Measurements from ENCODE around the gene ATG2B. TPM values are rescaled to one million over a fixed set of nuclear protein-coding genes. Genes with fewer than 3 reads are reported as not detected.

ATG2B gene
- total and polyA plus RNA-seq, 9 of the 15 experiments (the other 6 are each of a cell fraction or from before 2014, with no cell fraction given) = 0.83 to 12.9 (median 8.7) TPM

- peaks cover 6% of the 10 kb centered on the region; the same call in 1 of the 3 replicates for H3K36me3 ChIP-seq (ENCODE audit: control insufficient read depth, insufficient read depth, low read length)
- FAIRE-seq = no peak
- H3K4me2 ChIP-seq (ENCODE audit: insufficient read depth, low read length) = no peak overlapping the region
- TF ChIP-seq SLC30A9 (CRISPR knock-in tag; IDR thresholded peaks at IDR 0.05) = no peak
- TF ChIP-seq NUFIP1 (IDR thresholded peaks at IDR 0.05; ENCODE audit: partially characterized antibody) = no peak
- TF ChIP-seq SAFB (IDR thresholded peaks at IDR 0.05; ENCODE audit: borderline replicate concordance, low read depth, low read length) = no peak
- TF ChIP-seq, protein P1, sequence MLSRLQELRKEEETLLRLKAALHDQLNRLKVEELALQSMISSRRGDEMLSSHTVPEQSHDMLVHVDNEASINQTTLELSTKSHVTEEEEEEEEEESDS (CRISPR knock-in tag; IDR thresholded peaks at IDR 0.05) = no peak
- TF ChIP-seq BRD9 (IDR thresholded peaks at IDR 0.05; ENCODE audit: low read depth, partially characterized antibody) = no peak
- no peak for TF ChIP-seq E2F3 (CRISPR knock-in tag; IDR thresholded peaks at IDR 0.05)
- TF ChIP-seq SMARCA4 (IDR thresholded peaks at IDR 0.05) = no peak
- TF ChIP-seq ZNF124 (CRISPR knock-in tag; IDR thresholded peaks at IDR 0.05) = no peak
- no peak for TF ChIP-seq ATF1 (CRISPR knock-in tag; IDR thresholded peaks at IDR 0.05)
- no peak for TF ChIP-seq ATF1 (tag; IDR thresholded peaks at IDR 0.05)
- TF ChIP-seq PHTF2 (CRISPR knock-in tag; IDR thresholded peaks at IDR 0.05) = no peak
- TF ChIP-seq ZNF79 (CRISPR knock-in tag; IDR thresholded peaks at IDR 0.05; ENCODE audit: low read depth) = no peak
- no peak for TF ChIP-seq KLF1 (tag; IDR thresholded peaks at IDR 0.05)
- no peak for TF ChIP-seq CBX2 (IDR thresholded peaks at IDR 0.05; ENCODE audit: insufficient read depth, low read length, poor library complexity, severe bottlenecking)
- no peak for TF ChIP-seq SMARCA5 (IDR thresholded peaks at IDR 0.05)
- BruUV-seq (replicated peaks) = no TSS peak
- POLR2A ChIA-PET = no interaction called here
- H3K9me3 ChIP-seq (replicated peaks; ENCODE audit: control insufficient read depth, insufficient read depth, low read depth, low read length) = no peaks in the 10 kb centered on the region
- no peak for DNase-seq (ENCODE audit: extremely low read depth in 1 of 4, low spot score in 3 of 4)
- H2AFZ ChIP-seq (ENCODE audit: low read depth, low read length) = no peak overlapping the region
- H3K27me3 ChIP-seq (ENCODE audit: control insufficient read depth in 2 of 2, insufficient read depth in 2 of 2, low read length in 2 of 2) = no peaks in the 10 kb centered on the region
- no peaks in the 10 kb centered on the region for H3K9me1 ChIP-seq (ENCODE audit: control insufficient read depth, insufficient read depth, low read length)
- no peak overlapping the region for H3K4me3 ChIP-seq
- H3K79me2 ChIP-seq (ENCODE audit: control insufficient read depth, insufficient read depth, low read length) = no peaks in the 10 kb centered on the region
- CTCF ChIA-PET (ENCODE audit: low intra/inter-chr PET ratio) = no interaction called here
- H3K27ac ChIP-seq (ENCODE audit: extremely low read depth, low read depth, low read length) = no peak overlapping the region
- H3K9ac ChIP-seq (ENCODE audit: insufficient read depth in 1 of 2, low read depth in 2 of 2, low read length in 2 of 2) = no peak overlapping the region
- in situ Hi-C loops (cut with MboI) = no loop called here
- WGBS (ENCODE audit: insufficient coverage, low coverage, missing lambda C conversion rate) = 93% methylated on average over 9 of the region's 9 CpGs
- no peaks in the 10 kb centered on the region for H3K4me1 ChIP-seq (replicated peaks in 1 of 2; ENCODE audit: control insufficient read depth in 2 of 2, insufficient read depth in 2 of 2, low read length in 2 of 2)
- intact Hi-C loops (cut with micrococcal nuclease) = no loop called here
- H4K20me1 ChIP-seq (replicated peaks; ENCODE audit: control insufficient read depth, insufficient read depth, low read length) = no peaks in the 10 kb centered on the region
- ATAC-seq = no peak
Measured at GRCh38 chr14:96284008-96284407, 79.1 kb downstream of the ATG2B start.
